ENCODE measurements around the gene ZAP70.

ZAP70 gene

GRCh38 chr2:97717613-97717995, 4.2 kb downstream of the ZAP70 start:
- DNase-seq (ENCODE audit: low read depth): no peak

GRCh38 chr2:97718051-97718882, 4.9 kb downstream of the ZAP70 start:
- DNase-seq (ENCODE audit: low read depth): no peak

GRCh38 chr2:97718942-97719341, 5.6 kb downstream of the ZAP70 start:
- DNase-seq (ENCODE audit: low read depth): no peak

GRCh38 chr2:97719362-97720155, 6.2 kb downstream of the ZAP70 start:
- DNase-seq (ENCODE audit: low read depth): no peak

- DNase-seq (ENCODE audit: low read depth): no peak
Observed at GRCh38 chr2:97720746-97721145, 7.4 kb downstream of the ZAP70 start.

GRCh38 chr2:97722227-97722626, 8.9 kb downstream of the ZAP70 start:
- DNase-seq (ENCODE audit: low read depth): no peak

- DNase-seq (ENCODE audit: low read depth): no peak
Observed at GRCh38 chr2:97723156-97724072, 10.0 kb downstream of the ZAP70 start.

GRCh38 chr2:97724073-97724410, 10.7 kb downstream of the ZAP70 start:
- DNase-seq (ENCODE audit: low read depth): no peak

GRCh38 chr2:97724501-97724900, 11.1 kb downstream of the ZAP70 start:
- no peak for DNase-seq (ENCODE audit: low read depth)

GRCh38 chr2:97724946-97725688, 11.7 kb downstream of the ZAP70 start:
- DNase-seq (ENCODE audit: low read depth): no peak

- DNase-seq (ENCODE audit: low read depth): peak; percentile 17
Observed at GRCh38 chr2:97726261-97727064, 13.1 kb downstream of the ZAP70 start.

GRCh38 chr2:97727296-97727695, 13.9 kb downstream of the ZAP70 start:
- no peak for DNase-seq (ENCODE audit: low read depth)

- DNase-seq (ENCODE audit: low read depth): peak; percentile 11
Observed at GRCh38 chr2:97728091-97728731, 14.8 kb downstream of the ZAP70 start.

- no peak for DNase-seq (ENCODE audit: low read depth)
Observed at GRCh38 chr2:97730245-97730644, 16.9 kb downstream of the ZAP70 start.

- DNase-seq (ENCODE audit: low read depth): no peak
Observed at GRCh38 chr2:97731274-97732020, 18.1 kb downstream of the ZAP70 start.

GRCh38 chr2:97732436-97733340, 19.3 kb downstream of the ZAP70 start:
- DNase-seq (ENCODE audit: low read depth): no peak

- DNase-seq (ENCODE audit: low read depth): no peak
Observed at GRCh38 chr2:97733341-97734035, 20.1 kb downstream of the ZAP70 start.
